ENCODE results near the gene ALMS1. TPM values are rescaled to one million over a fixed set of nuclear protein-coding genes. Genes with fewer than 3 reads are reported as not detected.
"Not testable (repeated sequence)": the region's sequence is repeated elsewhere in the genome, so short reads cannot be mapped to it uniquely, and the experiment has no call there.

The ALMS1 gene
- total RNA-seq, 6 donors from 2014 or later: 15.2 to 56.6 (median 25.7) TPM

GRCh38 chr2:73532381-73532780, 146.7 kb downstream of the ALMS1 start:
- Histone ChIP-seq H3K27me3 (no peaks in the 10 kb centered on the region), H3K9me3 (peaks cover 0 to 9% (median 4%) of the 10 kb centered on the region in 4 donors), H3K4me1 (no peaks in the 10 kb centered on the region), H3K27ac (no peak overlapping the region), H3K4me3 (no peak overlapping the region), H3K36me3 (peaks cover 0 to 24% (median 18%) of the 10 kb centered on the region in 4 donors)
- no peak for DNase-seq
- WGBS, 2 donors: 100% methylated on average over 1 of the region's 1 CpG
- TF ChIP-seq POLR2AphosphoS5 (IDR thresholded peaks at IDR 0.05): no peak
- no peak for TF ChIP-seq EP300 (IDR thresholded peaks at IDR 0.05)
- no peak for TF ChIP-seq POLR2A (IDR thresholded peaks at IDR 0.05)
- TF ChIP-seq, protein P1, sequence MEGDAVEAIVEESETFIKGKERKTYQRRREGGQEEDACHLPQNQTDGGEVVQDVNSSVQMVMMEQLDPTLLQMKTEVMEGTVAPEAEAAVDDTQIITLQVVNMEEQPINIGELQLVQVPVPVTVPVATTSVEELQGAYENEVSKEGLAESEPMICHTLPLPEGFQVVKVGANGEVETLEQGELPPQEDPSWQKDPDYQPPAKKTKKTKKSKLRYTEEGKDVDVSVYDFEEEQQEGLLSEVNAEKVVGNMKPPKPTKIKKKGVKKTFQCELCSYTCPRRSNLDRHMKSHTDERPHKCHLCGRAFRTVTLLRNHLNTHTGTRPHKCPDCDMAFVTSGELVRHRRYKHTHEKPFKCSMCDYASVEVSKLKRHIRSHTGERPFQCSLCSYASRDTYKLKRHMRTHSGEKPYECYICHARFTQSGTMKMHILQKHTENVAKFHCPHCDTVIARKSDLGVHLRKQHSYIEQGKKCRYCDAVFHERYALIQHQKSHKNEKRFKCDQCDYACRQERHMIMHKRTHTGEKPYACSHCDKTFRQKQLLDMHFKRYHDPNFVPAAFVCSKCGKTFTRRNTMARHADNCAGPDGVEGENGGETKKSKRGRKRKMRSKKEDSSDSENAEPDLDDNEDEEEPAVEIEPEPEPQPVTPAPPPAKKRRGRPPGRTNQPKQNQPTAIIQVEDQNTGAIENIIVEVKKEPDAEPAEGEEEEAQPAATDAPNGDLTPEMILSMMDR (IDR thresholded peaks at IDR 0.05): no peak
- ATAC-seq (ENCODE audit: low FRiP score in 2 of 2): no peak

- TF ChIP-seq EP300 (IDR thresholded peaks at IDR 0.05) (no peak), POLR2A (IDR thresholded peaks at IDR 0.05) (no peak), POLR2AphosphoS5 (IDR thresholded peaks at IDR 0.05) (no peak)
- TF ChIP-seq, protein P1 (IDR thresholded peaks at IDR 0.05): no peak
- no peaks in the 10 kb centered on the region for H3K4me1 ChIP-seq
- DNase-seq (no peak), ATAC-seq (ENCODE audit: low FRiP score in 2 of 2) (no peak)
- H3K27me3 ChIP-seq: no peaks in the 10 kb centered on the region
- H3K4me3 ChIP-seq: no peak overlapping the region
- peaks cover 0 to 32% (median 20%) of the 10 kb centered on the region in 4 donors for H3K36me3 ChIP-seq
- 88 to 95% methylated on average over 6 of the region's 6 CpGs for WGBS, 2 donors
- H3K27ac ChIP-seq: no peak overlapping the region
- peaks cover 0 to 4% (median 3%) of the 10 kb centered on the region in 4 donors for H3K9me3 ChIP-seq
These were observed 150.7 kb downstream of the ALMS1 start for GRCh38 chr2:73536133-73536840.

GRCh38 chr2:73560875-73561274, 175.2 kb downstream of the ALMS1 start:
- H3K27me3 ChIP-seq; H3K27ac ChIP-seq; DNase-seq; H3K4me1 ChIP-seq; H3K9me3 ChIP-seq; H3K4me3 ChIP-seq; ATAC-seq (ENCODE audit: low FRiP score in 2 of 2): not testable (repeated sequence)
- H3K36me3 ChIP-seq: peaks cover 0 to 16% (median 1%) of the 10 kb centered on the region in 4 donors
- WGBS, 2 donors: 83 to 85% methylated on average over 5 of the region's 5 CpGs

GRCh38 chr2:73561422-73561821, 175.8 kb downstream of the ALMS1 start:
- no peak for ATAC-seq (ENCODE audit: low FRiP score in 2 of 2)
- no peak for TF ChIP-seq POLR2A (IDR thresholded peaks at IDR 0.05)
- TF ChIP-seq EP300 (IDR thresholded peaks at IDR 0.05): no peak
- TF ChIP-seq, protein P1 (IDR thresholded peaks at IDR 0.05): no peak
- no peak for TF ChIP-seq POLR2AphosphoS5 (IDR thresholded peaks at IDR 0.05)
- H3K4me3 ChIP-seq: no peak overlapping the region
- peaks cover 0 to 16% (median 1%) of the 10 kb centered on the region in 4 donors for H3K36me3 ChIP-seq
- no peaks in the 10 kb centered on the region for H3K9me3 ChIP-seq
- no peaks in the 10 kb centered on the region for H3K27me3 ChIP-seq
- no peaks in the 10 kb centered on the region for H3K4me1 ChIP-seq
- no peak for DNase-seq
- H3K27ac ChIP-seq: no peak overlapping the region

- 94 to 97% methylated on average over 1 of the region's 1 CpG for WGBS, 2 donors
- TF ChIP-seq POLR2AphosphoS5 (IDR thresholded peaks at IDR 0.05) (no peak), EP300 (IDR thresholded peaks at IDR 0.05) (no peak)
- TF ChIP-seq, protein P1 (IDR thresholded peaks at IDR 0.05): no peak
- ATAC-seq (ENCODE audit: low FRiP score in 2 of 2) (no peak), DNase-seq (no peak)
- Histone ChIP-seq H3K27ac (no peak overlapping the region), H3K4me1 (no peaks in the 10 kb centered on the region), H3K36me3 (no peaks in the 10 kb centered on the region), H3K4me3 (no peak overlapping the region), H3K9me3 (no peaks in the 10 kb centered on the region), H3K27me3 (no peaks in the 10 kb centered on the region)
These were observed 179.3 kb downstream of the ALMS1 start for GRCh38 chr2:73564986-73565385.
